Measurements from ENCODE around the gene THAP3. TPM values are rescaled to one million over a fixed set of nuclear protein-coding genes. Genes with fewer than 3 reads are reported as not detected.

Gene THAP3
- total and polyA plus RNA-seq, 2 donors (not counting 1 experiment from before 2014, with no cell fraction given), result 20.2 to 30.4 TPM

- Mint-ChIP-seq H3K27me3 (no peaks in the 10 kb centered on the region), H3K4me3 (no peak overlapping the region), H3K9me3 (ENCODE audit: insufficient read depth) (no peaks in the 10 kb centered on the region), H3K27ac (no peak overlapping the region), H3K4me1 (peaks cover 30% of the 10 kb centered on the region)
- no peak overlapping the region for H2AFZ ChIP-seq (ENCODE audit: insufficient read depth, low read depth, low read length, poor library complexity, severe bottlenecking)
- DNase-seq (no peak), ATAC-seq (ENCODE audit: low read depth) (no peak)
- intact Hi-C loops (cut with micrococcal nuclease), result no loop called here
- peaks cover 22% of the 10 kb centered on the region for H4K20me1 ChIP-seq (ENCODE audit: control insufficient read depth, insufficient read depth, low read length, poor library complexity, severe bottlenecking)
- H3K27me3 ChIP-seq (replicated peaks in 1 of 4; ENCODE audit: control extremely low read depth in 1 of 4, control insufficient read depth in 3 of 4, insufficient read depth in 4 of 4, low read length in 3 of 4), result no peaks in the 10 kb centered on the region
- CTCF ChIA-PET, result interaction anchor here (1.1 to 2.3 kb wide), 4 partner anchors 8 to 69 kb away, joined by 3 to 16 read pairs (median 6); partner anchors contain the start of genes KLHL21, NOL9 and TAS1R1
- no peak overlapping the region for H3K4me2 ChIP-seq (replicated peaks; ENCODE audit: low read depth, low read length, poor library complexity, severe bottlenecking)
- POLR2A ChIA-PET, result interaction anchor here (0.6 to 0.7 kb wide), 2 partner anchors 30 to 632 kb away, joined by 3 to 6 read pairs; no protein-coding TSS in a partner anchor
- H3K79me2 ChIP-seq (ENCODE audit: control insufficient read depth, insufficient read depth, low read length), result peaks cover 32% of the 10 kb centered on the region
- no peak overlapping the region for H3K27ac ChIP-seq (ENCODE audit: low read length in 2 of 2)
- 96% methylated on average over 11 of the region's 14 CpGs for WGBS (ENCODE audit: insufficient coverage)
- no peak overlapping the region for H3K4me3 ChIP-seq (ENCODE audit: control extremely low read depth in 1 of 5, extremely low read depth in 1 of 5, insufficient read depth in 1 of 5, low read depth in 2 of 5, low read length in 4 of 5)
- H3K9me3 ChIP-seq (ENCODE audit: control extremely low read depth in 1 of 3, control insufficient read depth in 2 of 3, insufficient read depth in 1 of 3, low read length in 2 of 3), result no peaks in the 10 kb centered on the region
- no peak overlapping the region for H3K9ac ChIP-seq (ENCODE audit: low read length)
- peaks cover 13 to 32% of the 10 kb centered on the region in 2 donors for H3K4me1 ChIP-seq (ENCODE audit: control insufficient read depth in 2 of 2, insufficient read depth in 2 of 2, low read length in 2 of 2)
- peaks cover 0 to 19% of the 10 kb centered on the region in 2 experiments for H3K36me3 ChIP-seq (replicated peaks in 1 of 2; ENCODE audit: control extremely low read depth in 1 of 2, control insufficient read depth in 1 of 2, extremely low read depth in 1 of 2, insufficient read depth in 2 of 2, low read length in 1 of 2)
- no peak for TF ChIP-seq CTCF (IDR thresholded peaks at IDR 0.05)
- TF ChIP-seq EZH2 (IDR thresholded peaks at IDR 0.05; ENCODE audit: borderline replicate concordance, insufficient read depth, low read depth, low read length, poor library complexity, severe bottlenecking), result no peak
Measured at GRCh38 chr1:6623269-6623965, 1.3 kb upstream of the THAP3 start.
